K562 (cell line): ENCODE results near the gene WDR83. TPM values are rescaled to one million over a fixed set of nuclear protein-coding genes. Genes with fewer than 3 reads are reported as not detected.
A peak's percentile ranks its signal among the peaks of the same experiment; 100 is the strongest.

Experiments used
- BHLHE40 ChIP-seq: IDR thresholded peaks from 2 replicates; pipeline ENCODE4 v1.6.1; 2011; ENCODE audit warnings: low read length, improper control_type of control experiment
- COPS2 ChIP-seq: fragments of 450-650 bp; conservative IDR thresholded peaks from 2 replicates; pipeline ENCODE4 v1.6.1; 2016; ENCODE audit warnings: mild to moderate bottlenecking, moderate library complexity
- DLX4 ChIP-seq: fragments of 250-450 bp; sonication (Bioruptor Pico); IDR thresholded peaks from 2 replicates; pipeline ENCODE4 v1.6.1; 2021; ENCODE audit warnings: mild to moderate bottlenecking
- DMBX1 ChIP-seq: fragments of 250-450 bp; sonication (Bioruptor Pico); IDR thresholded peaks from 2 replicates; pipeline ENCODE4 v1.8.0; 2022; ENCODE audit warnings: inconsistent platforms, mild to moderate bottlenecking, moderate library complexity, borderline replicate concordance
- ETS2 ChIP-seq: IDR thresholded peaks from 2 replicates; pipeline ENCODE4 v1.6.1; 2016; ENCODE audit warnings: borderline replicate concordance, missing genetic modification characterization, mild to moderate bottlenecking, moderate library complexity, missing compliant biosample characterization; ENCODE audit not compliant: poor library complexity, severe bottlenecking
- HDAC6 ChIP-seq: IDR thresholded peaks from 2 replicates; pipeline ENCODE4 v1.6.1; 2012; ENCODE audit warnings: low read depth, mild to moderate bottlenecking, control low read depth, inconsistent platforms, low read length, moderate library complexity
- L3MBTL2 ChIP-seq: fragments of 450-650 bp; IDR thresholded peaks from 2 replicates; pipeline ENCODE4 v1.6.1; 2016; ENCODE audit warnings: mild to moderate bottlenecking, moderate library complexity
- MEF2A ChIP-seq: IDR thresholded peaks from 2 replicates; pipeline ENCODE4 v1.6.1; 2011; ENCODE audit warnings: low read depth, mild to moderate bottlenecking, low read length, moderate library complexity; ENCODE audit not compliant: control insufficient read depth
- MLX ChIP-seq, 2 experiments: fragments of 450-650 bp in 1 of 2; sonication (generic) in 1 of 2; formaldehyde crosslinking; conservative IDR thresholded peaks; 2 replicates each; pipeline versions ENCODE4 v1.4.0 to v1.8.1; 2020 to 2022; ENCODE audit warnings: mild to moderate bottlenecking in 1 of 2, missing genetic modification reagents in 1 of 2
- MTA2 ChIP-seq: fragments of 450-650 bp; IDR thresholded peaks from 2 replicates; pipeline ENCODE4 v1.6.1; 2016; ENCODE audit warnings: low read depth
- NFRKB ChIP-seq: fragments of 450-650 bp; IDR thresholded peaks from 2 replicates; pipeline ENCODE4 v1.6.1; 2016; ENCODE audit warnings: low read depth
- NRF1 ChIP-seq, 2 experiments: fragments of 450-650 bp; IDR thresholded peaks in 1 of 2; conservative IDR thresholded peaks in 1 of 2; 2 replicates each; pipeline ENCODE4 v1.6.1; 2014; ENCODE audit warnings: mild to moderate bottlenecking in 2 of 2
- RBM25 ChIP-seq: fragments of 200-400 bp; formaldehyde crosslinking; IDR thresholded peaks from 2 replicates; pipeline ENCODE4 v1.6.1; 2018; ENCODE audit warnings: low read length, low read depth, moderate library complexity; ENCODE audit not compliant: severe bottlenecking
- RFX1 ChIP-seq: fragments of 450-650 bp; IDR thresholded peaks from 2 replicates; pipeline ENCODE4 v1.6.1; 2016; ENCODE audit warnings: mild to moderate bottlenecking, moderate library complexity
- SAFB2 ChIP-seq: fragments of 200-400 bp; formaldehyde crosslinking; IDR thresholded peaks from 2 replicates; pipeline ENCODE4 v1.6.1; 2018; ENCODE audit warnings: borderline replicate concordance, low read length, low read depth, moderate library complexity; ENCODE audit not compliant: severe bottlenecking
- SP2 ChIP-seq: IDR thresholded peaks from 2 replicates; pipeline ENCODE4 v1.6.1; 2011; ENCODE audit warnings: mild to moderate bottlenecking, low read depth, low read length, moderate library complexity; ENCODE audit not compliant: poor library complexity, severe bottlenecking; ENCODE audit errors: extremely low read depth
- TCF7L2 ChIP-seq: fragments of 150-350 bp; IDR thresholded peaks from 2 replicates; pipeline ENCODE4 v1.6.1; 2016; ENCODE audit warnings: low read depth, mild to moderate bottlenecking, low read length, moderate library complexity
- XRCC3 ChIP-seq: fragments of 450-650 bp; IDR thresholded peaks from 2 replicates; pipeline ENCODE4 v1.6.1; 2017; ENCODE audit warnings: mild to moderate bottlenecking, moderate library complexity
- ZBTB7A ChIP-seq: IDR thresholded peaks from 2 replicates; pipeline ENCODE4 v1.6.1; 2011; ENCODE audit warnings: low read depth, mild to moderate bottlenecking, low read length, moderate library complexity, borderline replicate concordance; ENCODE audit not compliant: control insufficient read depth
- ZKSCAN8 ChIP-seq: fragments of 200-800 bp; sonication (Bioruptor generic); IDR thresholded peaks from 2 replicates; pipeline ENCODE4 v1.6.1; 2016; ENCODE audit warnings: missing genetic modification characterization, missing compliant biosample characterization
- ZNF143 ChIP-seq: sonication (generic); formaldehyde crosslinking; IDR thresholded peaks from 2 replicates; pipeline ENCODE4 v1.9.0; 2022; ENCODE audit warnings: mild to moderate bottlenecking, missing genetic modification reagents
- ZNF174 ChIP-seq: fragments of 250-450 bp; sonication (Bioruptor Pico); IDR thresholded peaks from 2 replicates; pipeline ENCODE4 v1.4.0; 2020; ENCODE audit warnings: mild to moderate bottlenecking
- ZNF224 ChIP-seq: sonication (generic); formaldehyde crosslinking; IDR thresholded peaks from 2 replicates; pipeline ENCODE4 v1.8.0; 2022; ENCODE audit warnings: mild to moderate bottlenecking, missing genetic modification reagents
- ZNF398 ChIP-seq: fragments of 250-450 bp; sonication (Bioruptor Pico); IDR thresholded peaks from 2 replicates; pipeline ENCODE4 v1.8.0; 2021; ENCODE audit warnings: moderate library complexity, mild to moderate bottlenecking, inconsistent platforms
- ZNF561 ChIP-seq: fragments of 450-650 bp; formaldehyde crosslinking; conservative IDR thresholded peaks from 2 replicates; pipeline ENCODE4 v1.4.0; 2020; ENCODE audit warnings: mild to moderate bottlenecking, moderate library complexity
- ZNF589 ChIP-seq: fragments of 200-800 bp; sonication (Bioruptor generic); IDR thresholded peaks from 2 replicates; pipeline ENCODE4 v1.6.1; 2016; ENCODE audit warnings: low read depth, missing genetic modification characterization, missing compliant biosample characterization
- polyA plus RNA-seq, 8 experiments: library from polyadenylated mRNA; depleted of rRNA in 4 of 8; stranded (reverse) in 5 of 8; unstranded in 3 of 8; fragments of >200 nt; fragmentation: Nextera tagmentation in 2 of 8; fragmentation: Illumina TruSeq in 1 of 8; extraction: Ambion mirVana in 2 of 8; extraction: Trizol in 1 of 8; gene quantifications; 2 replicates each; pipeline versions ENCODE4 v1.2.1 to v1.2.3, GENCODE V29; 2011 to 2014; ENCODE audit warnings: inconsistent platforms in 1 of 8, missing spikeins in 1 of 8
- total RNA-seq, 7 experiments: library from RNA; depleted of rRNA in 6 of 7; stranded (reverse); fragments of >200 nt in 6 of 7; fragmentation: Illumina TruSeq in 2 of 7; extraction: Trizol in 2 of 7; gene quantifications; 2 replicates each; pipeline versions ENCODE4 v1.2.1 to v1.2.3, GENCODE V29; 2011 to 2021; ENCODE audit warnings: low replicate concordance in 1 of 7

Gene WDR83
- total and polyA plus RNA-seq, 9 of the 15 experiments (the other 6 are each of a cell fraction or from before 2014, with no cell fraction given): 0.52 to 21.3 (median 4.2) TPM

GRCh38 chr19:12722566-12723380 is 56.2 kb downstream of the WDR83 start (continued):
- TF ChIP-seq ETS2 (tag) (no peak), NRF1 (conservative IDR thresholded peaks at IDR 0.05 in 1 of 2, IDR thresholded peaks at IDR 0.05 in 1 of 2) (peak; percentile 69 to 73), COPS2 (no peak), MLX (CRISPR knock-in tag; conservative IDR thresholded peaks at IDR 0.05) (no peak), RFX1 (no peak), ZNF224 (no peak), NFRKB (no peak; the same call in none of the 2 replicates), DMBX1 (CRISPR knock-in tag) (peak; percentile 76; the same call in 1 of the 2 replicates), ZNF174 (no peak), ZNF589 (CRISPR knock-in tag) (peak; percentile 64; the same call in 1 of the 2 replicates), MEF2A (no peak), BHLHE40 (peak; percentile 99), ZKSCAN8 (CRISPR knock-in tag) (peak; percentile 33; the same call in 1 of the 2 replicates), TCF7L2 (no peak), HDAC6 (no peak), ZNF398 (CRISPR knock-in tag) (no peak), SAFB2 (no peak), ZNF143 (no peak), MTA2 (no peak), L3MBTL2 (peak; percentile 61; the same call in 1 of the 2 replicates), ZNF561 (CRISPR knock-in tag) (no peak), SP2 (peak; percentile 94), RBM25 (peak; percentile 3), ZBTB7A (no peak), DLX4 (CRISPR knock-in tag) (no peak), XRCC3 (no peak)
